HG03575 (cell line): ENCODE measurements around the gene CIZ1.
"Not testable (repeated sequence)": the region's sequence is repeated elsewhere in the genome, so short reads cannot be mapped to it uniquely, and the experiment has no call there.

Experiments used
- ATAC-seq: cut with Tn5 transposase; IDR thresholded peaks from one replicate; pipeline ENCODE4 v1.9.1; 2021; ENCODE audit not compliant: unreplicated experiment, insufficient number of reproducible peaks, low FRiP score; ENCODE audit errors: extremely low read depth

Gene CIZ1, protein sequence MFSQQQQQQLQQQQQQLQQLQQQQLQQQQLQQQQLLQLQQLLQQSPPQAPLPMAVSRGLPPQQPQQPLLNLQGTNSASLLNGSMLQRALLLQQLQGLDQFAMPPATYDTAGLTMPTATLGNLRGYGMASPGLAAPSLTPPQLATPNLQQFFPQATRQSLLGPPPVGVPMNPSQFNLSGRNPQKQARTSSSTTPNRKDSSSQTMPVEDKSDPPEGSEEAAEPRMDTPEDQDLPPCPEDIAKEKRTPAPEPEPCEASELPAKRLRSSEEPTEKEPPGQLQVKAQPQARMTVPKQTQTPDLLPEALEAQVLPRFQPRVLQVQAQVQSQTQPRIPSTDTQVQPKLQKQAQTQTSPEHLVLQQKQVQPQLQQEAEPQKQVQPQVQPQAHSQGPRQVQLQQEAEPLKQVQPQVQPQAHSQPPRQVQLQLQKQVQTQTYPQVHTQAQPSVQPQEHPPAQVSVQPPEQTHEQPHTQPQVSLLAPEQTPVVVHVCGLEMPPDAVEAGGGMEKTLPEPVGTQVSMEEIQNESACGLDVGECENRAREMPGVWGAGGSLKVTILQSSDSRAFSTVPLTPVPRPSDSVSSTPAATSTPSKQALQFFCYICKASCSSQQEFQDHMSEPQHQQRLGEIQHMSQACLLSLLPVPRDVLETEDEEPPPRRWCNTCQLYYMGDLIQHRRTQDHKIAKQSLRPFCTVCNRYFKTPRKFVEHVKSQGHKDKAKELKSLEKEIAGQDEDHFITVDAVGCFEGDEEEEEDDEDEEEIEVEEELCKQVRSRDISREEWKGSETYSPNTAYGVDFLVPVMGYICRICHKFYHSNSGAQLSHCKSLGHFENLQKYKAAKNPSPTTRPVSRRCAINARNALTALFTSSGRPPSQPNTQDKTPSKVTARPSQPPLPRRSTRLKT

DNA sequence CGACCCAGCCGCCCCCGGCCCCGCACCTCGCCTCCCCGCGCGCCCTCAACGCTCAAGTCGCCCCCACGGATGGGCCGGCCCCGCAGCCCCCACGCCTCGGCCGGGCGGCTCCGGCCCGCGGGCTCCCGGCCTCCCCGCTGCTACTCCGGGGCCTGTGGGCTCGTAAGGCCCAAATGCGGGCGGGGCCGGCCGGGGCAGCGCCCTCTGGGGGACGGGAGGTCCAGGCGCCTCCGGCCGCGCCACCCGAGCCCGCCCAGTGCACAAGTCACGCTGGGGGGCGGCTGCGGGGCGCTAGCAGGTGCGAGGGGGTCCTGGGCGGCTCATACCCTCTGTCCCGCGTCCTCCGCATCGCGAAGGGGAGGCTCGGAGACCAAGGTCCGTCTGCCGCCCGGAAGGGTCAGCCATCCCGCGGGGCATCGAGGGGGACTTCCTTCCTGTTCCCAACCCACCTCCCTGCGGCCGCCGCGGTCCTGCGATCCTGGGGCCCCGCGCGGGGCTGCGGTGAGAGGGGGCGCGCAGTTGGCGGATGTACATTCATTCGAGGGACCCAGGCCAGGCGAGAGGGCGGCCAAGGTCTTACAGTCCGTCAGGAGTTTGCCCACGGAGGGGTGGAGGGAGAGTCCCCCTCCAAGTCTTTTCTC is at the start of gene CIZ1:
Gene CIZ1, minus strand, starts transcription at position 167 of the 641 bp plus-strand sequence. CDS start 715 bp downstream, outside the sequence.
- no peak for ATAC-seq

DNA sequence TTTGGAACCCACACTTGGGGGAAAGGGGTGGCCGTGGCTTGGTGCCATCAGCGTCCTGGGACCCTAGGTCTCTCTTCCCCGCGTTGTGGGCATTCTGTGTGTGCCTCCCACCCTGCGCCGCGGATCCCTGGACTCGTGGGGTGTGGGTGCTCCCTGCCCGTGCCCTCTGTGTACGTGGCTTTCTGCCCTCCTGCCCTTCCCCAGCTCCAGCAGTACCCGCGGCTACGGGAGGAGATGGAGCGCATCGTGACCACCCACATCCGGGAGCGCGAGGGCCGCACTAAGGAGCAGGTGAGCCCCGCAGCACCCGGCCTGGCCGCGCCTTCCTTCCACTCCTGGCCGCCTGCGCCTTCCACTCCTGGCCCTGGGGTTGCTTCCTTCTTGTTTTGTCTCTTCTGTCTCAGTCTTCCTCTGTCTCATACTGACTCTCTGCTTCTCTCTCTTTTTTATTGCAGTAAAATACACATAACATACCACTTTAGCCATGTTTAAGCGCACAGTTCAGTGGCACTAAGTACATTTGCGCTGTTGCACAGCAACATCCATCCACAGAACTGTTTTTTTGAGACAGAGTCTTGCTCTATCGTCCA is 42.5 kb upstream of the CIZ1 start:
- no peak for ATAC-seq

DNA sequence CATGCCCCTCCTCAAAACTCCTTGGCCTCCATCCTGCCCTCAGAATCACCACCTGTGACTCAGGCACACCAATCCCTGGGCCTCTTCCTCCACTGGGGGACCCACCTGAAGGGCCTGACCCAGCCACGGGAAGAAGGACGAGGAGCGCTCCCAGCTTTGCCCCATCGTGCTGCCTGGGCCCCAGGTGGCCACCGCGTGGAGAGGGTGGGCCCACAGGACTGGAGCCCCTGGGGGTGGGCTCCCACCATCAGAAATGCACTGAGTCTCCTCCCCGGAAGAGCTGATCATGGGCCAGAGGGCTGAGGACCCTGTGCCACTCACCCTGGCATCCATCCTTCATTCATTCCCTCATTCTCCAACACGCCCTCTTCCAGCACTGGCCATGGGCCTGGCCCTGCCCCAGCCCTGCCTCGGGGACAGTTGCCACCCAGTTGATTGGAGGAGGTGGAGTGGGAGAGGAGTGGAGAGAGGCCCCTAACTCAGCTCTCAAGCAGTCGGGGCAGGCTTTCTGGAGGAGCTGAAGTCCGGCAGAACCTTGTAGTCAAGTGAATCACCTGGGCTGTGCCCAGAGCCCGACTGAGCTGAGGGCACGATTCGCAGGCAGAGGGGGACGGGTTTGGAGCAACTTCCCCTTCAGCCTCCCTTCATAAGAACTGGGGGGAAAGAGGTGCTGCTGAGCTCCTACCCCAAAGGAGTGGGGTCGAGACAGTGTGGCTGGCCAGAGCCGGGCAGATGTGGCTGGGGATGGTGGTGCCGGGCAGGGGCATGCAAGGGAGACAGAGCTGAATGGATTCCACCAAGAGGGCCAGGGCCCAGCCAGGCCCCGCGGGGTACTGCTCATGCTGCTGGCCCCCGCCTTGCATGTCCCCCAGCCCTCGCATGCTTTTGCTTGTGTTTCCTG is 41.4 kb upstream of the CIZ1 start:
- ATAC-seq, result no peak

DNA sequence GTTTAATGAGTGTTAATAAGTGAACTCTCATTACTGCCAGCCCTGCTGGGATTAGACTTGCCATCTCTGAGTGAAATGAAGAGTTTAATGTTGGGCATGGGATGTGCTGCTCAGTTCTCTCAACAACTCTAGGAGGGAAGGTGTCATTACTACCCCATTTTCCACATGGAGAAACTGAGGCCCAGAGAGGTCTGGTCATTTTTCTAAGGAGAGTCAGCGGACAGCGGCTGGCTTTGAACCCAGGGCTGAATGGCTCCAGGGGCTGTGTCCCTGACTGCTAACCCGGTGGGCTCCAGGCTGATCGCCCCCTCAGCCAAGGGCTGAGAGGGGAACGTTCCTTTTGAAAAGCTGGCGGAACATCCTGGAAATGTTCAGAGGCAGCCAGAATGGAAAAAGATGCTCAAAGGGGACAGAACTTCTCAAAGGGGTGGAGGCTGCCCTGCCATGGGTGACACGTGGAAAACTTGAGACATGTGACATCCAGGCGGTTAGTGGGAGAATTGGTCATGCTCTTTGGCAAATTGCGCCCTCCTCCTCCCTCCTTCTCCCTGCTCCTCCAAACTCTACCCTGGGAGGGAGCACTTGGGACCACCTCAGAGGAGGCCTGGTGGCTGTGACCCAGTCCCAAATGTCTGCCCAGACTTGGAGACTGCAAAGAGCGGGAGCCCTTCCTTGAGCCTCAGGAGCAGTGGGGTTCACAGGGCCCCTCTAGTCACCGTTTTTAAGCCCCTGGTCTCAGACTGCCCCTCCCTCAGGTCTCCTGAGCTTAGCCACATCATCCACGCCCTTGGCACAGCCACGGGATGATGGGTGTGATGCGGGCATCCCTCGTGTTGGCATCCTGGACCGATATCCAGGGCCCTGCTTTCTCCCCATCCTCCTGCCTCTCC is 40.5 kb upstream of the CIZ1 start:
- ATAC-seq, result no peak

DNA sequence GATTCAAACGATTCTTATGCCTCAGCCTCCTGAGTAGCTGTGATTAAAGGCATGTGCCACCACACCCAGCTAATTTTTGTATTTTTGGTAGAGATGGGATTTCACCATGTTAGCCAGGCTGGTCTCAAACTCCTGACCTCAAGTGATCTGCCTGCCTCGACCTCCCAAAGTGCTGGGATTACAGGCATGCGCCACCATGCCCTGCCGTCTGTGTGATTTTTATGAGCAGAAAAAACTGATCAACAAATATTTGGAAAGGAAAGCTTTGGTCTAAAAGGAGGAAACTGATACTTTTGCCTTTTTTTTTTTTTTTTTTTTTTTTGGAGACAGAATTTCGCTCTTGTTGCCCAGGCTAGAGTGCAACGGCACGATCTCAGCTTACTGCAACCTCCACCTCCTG is 39.5 kb upstream of the CIZ1 start:
- ATAC-seq, result not testable (repeated sequence)

DNA sequence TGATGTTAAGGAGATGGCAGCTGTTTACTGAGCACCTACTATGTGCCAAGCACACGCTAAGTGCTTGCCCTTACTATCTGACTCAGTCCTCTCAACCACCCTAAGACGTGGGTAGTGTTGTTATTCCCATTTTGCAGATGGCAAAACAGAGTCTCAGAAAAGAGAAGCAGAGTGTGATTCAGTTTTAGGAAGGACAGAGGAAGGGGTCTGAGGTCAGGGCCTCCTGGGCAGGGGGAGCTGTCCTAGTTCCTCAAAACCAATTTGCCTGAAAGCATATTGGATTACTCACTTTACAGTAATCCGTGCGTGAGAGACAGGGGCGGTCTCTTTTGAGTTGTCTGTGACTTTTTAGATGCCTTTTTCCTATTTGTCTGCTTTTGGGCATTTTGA is 35.0 kb upstream of the CIZ1 start:
- no peak for ATAC-seq

DNA sequence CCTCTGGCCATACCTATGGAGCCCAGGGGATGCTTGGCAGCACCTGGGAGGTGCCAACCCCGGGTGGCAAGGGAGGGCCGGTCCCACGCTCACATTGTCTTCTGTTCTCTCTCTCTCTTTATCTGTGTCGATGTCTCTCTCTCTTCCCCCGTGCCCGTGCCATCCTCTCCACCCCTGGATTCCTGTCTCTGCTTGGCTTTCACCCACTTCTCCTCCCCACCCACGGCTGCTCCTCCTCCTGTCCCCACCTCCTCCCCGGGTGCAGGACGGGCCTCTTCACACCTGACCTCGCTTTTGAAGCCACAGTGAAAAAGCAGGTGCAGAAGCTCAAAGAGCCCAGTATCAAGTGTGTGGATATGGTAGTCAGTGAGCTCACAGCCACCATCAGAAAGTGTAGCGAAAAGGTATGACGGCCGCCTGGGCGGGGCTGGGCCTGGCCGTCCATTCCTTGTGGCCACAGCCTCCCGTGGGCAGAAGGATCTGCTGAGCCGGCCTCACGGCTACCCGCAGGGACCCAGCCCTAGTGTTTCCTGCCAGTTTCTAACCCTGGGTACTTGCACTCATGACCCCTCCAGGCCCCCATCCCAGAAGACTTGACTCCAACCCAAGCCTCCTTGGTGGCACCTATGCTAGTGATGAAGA is 34.5 kb upstream of the CIZ1 start:
- no peak for ATAC-seq

DNA sequence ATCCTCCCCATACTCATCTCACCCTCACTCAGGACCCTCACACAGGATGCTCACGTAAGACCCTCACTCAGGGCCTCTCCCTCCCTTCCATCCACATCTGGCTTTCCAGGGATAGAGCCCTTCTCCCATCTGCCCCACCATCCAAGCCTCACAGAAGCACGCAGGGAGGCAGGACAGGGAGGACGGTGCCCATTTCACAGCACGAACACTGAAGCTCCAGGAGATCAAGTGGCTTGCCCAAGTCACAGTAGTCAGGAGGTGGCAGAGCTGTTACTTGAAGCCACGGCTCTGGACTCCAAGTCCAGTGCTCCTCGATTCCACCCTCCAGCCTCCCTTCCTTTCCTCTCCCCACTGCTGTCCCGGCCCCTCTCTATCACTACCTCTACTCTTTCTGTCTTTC is 33.5 kb upstream of the CIZ1 start:
- no peak for ATAC-seq

DNA sequence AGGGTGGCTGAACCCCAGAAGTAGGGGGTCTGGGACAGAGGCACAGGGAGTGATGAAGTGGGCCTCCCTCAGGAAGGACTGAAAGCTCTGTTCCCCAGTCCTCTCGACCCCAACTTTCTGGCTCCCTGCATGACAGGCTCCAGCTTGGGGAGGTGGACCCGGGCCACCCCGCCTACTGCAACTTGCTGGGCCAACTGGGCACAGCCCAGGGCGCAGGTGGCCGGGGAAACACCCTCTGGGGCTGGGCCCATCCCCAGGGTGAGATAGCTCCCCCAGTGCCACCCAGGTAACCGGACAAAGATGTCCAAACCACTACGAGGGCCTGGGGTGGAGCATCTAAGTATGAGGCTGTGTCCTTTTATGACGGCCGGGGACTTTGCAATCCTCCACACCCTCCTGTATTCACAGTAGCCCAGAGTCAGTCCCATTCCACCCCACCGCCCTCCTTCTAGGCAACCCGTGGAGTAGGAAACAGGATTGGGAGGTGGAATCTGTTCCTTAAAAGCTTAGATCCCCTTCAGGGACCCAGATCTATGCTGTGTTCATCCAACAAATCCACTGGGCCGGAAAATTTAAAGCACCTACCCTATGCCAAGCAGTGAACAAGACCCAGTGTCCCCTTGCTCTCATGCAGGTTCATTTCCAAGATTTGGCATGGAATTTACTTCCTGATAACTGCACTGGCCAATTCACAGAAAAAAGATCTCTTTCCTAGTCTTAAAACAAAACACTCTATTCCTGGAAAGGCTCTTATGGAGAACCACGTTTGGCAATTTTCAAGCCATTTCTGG is 31.7 kb upstream of the CIZ1 start:
- no peak for ATAC-seq

DNA sequence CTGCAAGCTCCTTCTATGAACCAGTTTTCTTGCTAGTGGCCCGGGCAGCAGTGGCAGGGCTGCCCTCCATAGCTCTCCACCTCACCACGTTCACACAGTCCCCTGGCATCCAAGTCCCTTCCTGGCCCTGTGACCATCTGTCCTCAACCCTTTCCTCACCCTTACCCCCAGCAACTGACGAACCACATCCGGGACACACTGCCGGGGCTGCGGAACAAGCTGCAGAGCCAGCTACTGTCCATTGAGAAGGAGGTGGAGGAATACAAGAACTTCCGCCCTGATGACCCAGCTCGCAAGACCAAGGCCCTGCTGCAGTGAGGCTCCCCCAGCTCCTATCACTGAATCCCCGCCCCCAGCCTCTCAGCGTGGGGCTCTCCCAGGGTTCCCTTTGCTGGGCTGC is 30.7 kb upstream of the CIZ1 start:
- no peak for ATAC-seq

DNA sequence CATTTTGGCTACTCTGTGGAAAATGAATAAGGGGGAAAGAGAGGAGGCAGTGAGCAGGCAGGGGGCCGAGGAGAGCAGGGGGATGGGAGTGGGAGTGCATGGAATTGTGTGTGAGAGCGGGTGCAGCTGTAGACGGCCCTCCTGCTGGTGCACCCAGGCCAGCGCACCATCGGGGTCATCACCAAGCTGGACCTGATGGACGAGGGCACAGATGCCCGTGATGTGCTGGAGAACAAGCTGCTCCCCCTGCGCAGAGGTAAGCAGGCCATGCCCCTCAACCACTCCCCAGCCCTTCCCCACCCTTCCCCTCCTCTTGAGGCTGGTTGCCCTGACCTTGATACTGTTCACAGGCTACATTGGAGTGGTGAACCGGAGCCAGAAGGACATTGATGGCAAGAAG is 28.5 kb upstream of the CIZ1 start:
- no peak for ATAC-seq

DNA sequence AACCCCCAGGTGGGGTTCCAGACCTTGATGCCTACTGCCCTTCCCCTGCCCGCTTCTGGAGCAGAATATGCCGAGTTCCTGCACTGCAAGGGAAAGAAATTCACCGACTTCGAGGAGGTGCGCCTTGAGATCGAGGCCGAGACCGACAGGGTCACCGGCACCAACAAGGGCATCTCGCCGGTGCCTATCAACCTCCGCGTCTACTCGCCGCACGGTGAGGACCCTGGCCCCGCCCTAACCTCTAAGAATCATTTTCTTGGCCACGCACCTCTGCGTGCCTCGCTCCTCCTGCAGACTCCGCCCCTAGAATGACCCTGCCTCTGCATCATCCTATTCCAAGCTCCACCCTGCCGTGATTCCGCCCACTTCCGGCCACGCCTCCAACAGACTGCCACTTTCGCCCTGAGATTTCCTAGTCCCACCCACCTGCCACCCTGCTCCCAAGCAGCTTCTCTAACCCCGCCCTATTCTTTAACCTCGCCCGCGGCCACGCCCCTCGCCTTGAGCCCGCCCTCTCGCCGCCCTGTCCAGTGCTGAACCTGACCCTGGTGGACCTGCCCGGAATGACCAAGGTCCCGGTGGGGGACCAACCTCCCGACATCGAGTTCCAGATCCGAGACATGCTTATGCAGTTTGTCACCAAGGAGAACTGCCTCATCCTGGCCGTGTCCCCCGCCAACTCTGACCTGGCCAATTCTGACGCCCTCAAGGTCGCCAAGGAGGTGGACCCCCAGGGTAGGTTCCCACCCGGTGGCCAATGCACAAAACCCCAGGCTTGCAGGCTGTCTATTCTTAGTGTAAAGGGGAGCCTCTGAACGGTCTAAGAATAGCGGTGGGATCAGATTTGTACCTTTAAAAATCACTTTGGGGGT is 27.4 kb upstream of the CIZ1 start:
- ATAC-seq, result peak; percentile 80

DNA sequence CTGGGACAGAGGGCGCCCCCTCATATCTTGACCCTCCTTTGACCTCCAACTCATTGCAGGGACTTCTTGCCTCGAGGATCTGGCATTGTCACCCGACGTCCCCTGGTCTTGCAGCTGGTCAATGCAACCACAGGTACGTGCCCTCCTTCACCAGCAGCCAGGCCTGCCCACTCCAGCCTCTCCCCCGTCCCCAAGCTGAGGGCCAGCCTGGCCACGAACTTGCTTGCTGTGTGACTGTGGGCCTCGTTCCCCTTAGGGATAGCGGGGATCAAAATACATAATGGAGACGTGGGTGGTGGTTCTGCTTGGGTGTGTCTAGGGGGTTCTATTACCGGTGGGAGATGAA is 26.8 kb upstream of the CIZ1 start:
- no peak for ATAC-seq

DNA sequence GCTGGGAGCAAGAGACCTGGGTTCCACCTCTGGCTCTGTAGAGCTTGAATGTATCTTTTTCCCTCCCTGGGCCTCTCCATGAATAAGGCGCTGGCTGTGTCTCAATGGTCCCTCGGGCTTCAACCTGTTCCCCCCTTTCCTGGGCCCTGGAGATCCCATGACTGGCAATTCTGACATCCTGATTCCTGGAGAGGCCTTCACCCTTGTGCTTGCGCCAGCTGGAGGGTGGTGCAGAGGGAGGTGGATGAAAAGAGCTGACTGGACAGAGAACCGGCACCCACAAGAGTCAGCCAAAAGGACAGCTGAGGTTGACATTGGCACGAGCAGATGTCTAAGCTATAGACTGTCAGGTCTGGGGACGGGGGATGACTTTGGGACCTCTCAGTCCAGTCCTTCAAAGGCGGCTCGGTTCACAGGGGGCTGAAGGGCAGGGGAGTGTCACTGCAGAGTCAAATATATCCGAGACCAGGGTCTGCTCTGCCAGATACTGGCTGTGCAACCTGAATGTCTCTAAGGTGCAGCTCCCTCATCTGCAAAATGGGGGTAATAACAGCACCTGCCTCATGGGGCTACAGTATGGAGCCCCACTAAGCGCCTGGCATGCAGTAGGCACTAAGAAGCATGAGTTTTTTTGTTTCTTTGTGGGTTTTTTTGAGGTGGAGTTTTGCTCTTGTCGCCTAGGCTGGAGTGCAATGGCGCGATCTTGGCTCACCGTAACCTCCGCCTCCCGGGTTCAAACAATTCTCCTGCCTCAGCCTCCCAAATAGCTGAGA is 25.6 kb upstream of the CIZ1 start:
- no peak for ATAC-seq
